Activated CD4-positive, alpha-beta T cell treated with anti-CD3 and anti-CD28 coated beads for 24 hours (primary cell): ENCODE measurements around the gene HOXC10.

Source experiments
- DNase-seq, 2 donors: peaks; one replicate each; pipeline ENCODE4 v3.0.0-alpha.2; 2020; ENCODE audit warnings: low read depth in 2 of 2

Gene HOXC10

DNA sequence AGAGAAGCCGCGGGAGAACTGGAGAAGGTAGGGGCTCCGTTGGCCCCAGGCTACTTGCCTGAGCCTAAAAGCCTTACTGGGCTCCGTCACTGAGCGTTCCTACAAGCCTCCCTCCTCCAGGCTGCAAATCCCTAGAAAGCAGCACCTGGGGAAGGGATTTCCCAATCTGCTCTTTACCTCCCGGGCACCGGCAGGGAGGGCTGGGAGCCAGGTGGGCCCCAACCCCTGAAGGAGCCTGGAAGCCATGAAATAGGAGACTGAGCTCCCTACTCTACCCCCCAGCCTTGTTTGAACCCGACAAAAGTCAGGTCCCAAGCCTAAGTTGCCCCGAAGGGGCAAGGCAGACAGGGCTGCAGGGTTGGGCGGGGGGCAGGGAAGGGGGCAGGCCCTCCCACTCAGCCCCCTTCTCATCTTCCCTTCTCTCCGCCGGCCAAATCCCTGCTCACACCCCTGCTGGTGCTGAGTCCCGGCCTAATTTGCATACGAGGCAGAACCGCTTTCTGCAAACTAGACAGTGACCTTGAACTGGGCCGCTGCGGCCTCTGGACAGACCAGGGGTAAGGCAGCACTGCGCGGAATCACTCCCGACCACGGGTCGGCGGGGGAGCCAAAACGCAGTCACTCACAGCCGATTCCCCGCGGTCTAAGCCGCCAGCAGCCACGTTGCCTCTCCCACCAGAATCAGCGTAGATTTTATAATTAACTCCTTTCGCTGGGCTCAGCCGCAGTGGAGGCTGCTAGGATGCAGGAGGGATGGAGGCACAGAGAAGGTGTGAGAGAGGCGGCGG is 34.0 kb upstream of the HOXC10 start:
- no peak for DNase-seq

DNA sequence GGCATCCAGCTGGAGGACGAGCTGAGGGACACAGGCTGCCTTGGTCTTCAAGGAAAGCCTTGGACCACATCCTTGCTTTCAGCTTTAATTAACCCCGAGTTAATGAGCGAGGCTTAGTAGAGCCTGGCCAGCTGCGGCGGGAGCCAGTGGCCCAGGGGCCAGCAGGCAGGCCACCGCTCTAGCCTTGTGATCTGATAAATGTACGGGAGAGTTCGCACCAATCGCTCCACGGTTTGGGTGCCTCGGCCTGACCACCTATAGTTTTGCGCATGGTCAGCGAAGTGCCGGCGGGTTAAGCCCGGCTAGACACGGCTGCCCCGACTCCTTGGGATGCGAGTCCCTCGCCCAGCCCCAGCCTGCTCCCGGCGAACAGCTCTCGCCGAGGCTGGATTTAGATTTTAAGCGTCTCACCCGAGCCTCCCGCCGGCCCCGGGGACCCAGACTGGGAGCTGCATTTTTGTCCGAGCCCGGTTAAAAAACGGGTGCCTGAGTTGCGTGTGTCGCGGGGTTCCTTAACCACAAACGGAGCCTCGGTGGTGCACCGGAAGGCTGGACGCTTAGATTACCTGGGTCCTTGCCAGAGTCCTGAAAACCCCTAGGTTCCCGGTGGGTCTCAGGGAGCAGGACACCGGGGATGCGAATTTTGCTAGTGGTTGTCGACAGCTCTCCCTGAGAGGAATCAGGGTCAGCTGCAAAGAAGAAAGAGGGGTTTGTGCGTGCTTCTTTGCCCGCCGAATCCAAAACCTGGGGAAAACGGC is 33.2 kb upstream of the HOXC10 start:
- no peak for DNase-seq

DNA sequence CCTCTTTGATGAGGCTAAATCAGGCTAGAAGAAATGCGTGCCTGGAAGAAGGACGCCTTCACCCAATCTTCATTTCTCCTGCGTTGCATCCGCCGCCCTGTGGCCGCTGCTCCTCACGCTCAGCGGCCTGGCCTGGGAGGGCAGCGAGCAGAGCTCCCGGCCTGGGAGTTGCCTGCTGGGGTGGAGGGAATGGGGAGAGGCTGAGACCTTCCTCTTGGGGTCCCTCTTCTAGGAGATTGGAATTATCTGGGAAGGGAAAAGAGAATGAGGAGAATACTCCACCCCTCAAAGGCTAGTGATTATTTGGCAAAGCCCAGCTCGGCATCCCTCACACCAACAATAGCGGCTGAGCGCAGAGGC is 32.6 kb upstream of the HOXC10 start:
- no peak for DNase-seq

DNA sequence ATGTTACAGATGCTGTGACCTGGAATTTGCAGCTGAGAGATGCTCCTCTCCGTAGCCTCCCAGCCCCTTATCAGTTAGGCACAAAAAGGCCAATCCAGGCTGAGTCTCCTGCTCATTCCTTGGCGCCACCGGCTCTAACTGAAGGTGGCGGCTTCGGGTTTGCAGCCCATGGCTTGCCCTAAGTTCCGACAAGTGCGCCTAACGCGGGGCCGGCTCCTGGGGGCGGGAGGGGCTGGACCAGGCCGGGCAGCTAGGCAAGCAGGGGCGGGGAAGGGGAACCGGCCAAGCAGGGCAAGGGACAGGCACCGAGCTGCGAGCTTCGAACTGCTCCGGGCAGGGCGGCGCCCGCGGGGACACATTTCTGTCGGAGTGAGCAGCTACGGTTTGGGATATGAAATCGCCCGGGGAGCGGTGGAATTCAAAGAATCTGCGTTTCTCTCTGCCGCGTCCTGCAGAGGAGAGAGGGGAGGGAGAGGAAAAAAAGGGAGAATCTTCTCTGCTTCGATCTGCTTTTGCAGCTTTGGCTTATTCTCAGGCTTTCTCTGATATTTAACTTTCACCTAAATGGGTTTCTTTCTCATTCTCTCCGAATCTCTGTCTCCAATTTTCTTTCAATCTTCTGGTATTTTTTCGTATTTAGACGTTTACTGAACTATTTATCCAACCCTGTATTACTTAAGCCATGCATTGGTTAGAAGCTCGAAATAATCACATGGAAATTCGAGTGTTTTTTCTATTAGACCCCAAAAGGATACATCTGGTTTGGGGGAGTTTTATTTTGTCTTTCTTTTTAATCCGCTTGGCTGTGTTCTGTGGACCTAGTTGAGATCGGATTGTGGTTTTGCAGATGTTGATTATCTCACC is 31.8 kb upstream of the HOXC10 start:
- DNase-seq: no peak

DNA sequence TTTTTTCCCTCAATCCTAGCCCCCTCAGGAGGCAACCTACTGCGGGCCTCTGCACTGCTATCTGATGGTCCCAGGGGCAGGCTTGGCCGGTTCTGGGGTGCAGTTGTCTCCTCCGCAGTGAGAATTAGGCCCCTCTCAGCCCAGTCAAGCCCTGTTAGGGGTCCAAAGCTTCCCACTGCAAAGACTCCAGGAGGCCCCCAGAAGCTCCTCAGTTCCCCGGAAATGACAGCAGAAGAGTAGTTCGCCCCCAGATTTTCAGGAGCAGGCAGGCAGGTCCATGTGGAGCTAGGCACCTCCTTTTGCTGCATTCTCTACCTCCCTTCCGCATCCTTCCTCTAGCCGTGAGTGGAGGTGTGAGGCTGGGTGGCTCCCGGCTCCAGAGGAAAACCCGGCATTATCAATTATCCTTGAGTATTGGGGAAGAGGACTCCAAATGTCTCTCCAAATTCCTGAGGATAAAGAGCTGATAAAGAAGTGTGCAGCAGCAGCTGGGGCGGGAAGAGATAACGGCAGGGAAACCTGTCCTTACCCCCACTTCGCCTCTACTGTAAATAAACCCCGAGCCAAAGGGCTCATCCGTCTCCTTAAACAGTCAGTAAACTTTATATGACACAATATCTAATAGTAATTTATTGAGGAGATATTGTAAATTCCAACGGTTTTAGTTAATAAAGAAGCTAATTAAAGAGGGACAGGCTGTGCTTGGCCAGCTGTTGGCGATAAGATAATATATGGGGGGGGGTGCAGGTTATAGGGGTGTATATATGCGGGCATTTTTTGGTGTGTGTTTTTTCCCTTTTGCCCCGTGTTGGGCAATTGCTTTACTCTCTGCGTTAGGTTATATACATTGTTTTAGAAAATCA is 30.9 kb upstream of the HOXC10 start:
- DNase-seq: no peak

DNA sequence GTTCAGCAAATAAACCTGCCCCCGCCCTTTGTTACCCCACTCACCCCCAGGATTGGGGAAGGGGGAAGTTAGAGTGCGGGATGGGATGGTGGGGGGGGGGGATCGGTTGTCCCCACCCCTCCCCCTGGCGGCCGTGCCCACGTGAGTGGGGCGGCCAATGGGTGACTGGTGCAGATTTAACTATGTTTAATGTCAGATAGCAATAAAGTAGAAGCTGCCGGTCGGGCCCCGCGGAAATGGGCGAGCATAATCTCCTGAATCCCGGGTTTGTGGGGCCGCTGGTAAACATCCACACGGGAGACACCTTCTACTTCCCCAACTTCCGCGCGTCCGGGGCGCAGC is 30.3 kb upstream of the HOXC10 start, which contains the start of gene HOXC12:
TSS of gene HOXC12 (plus strand) at position 210 of the 342 bp plus-strand sequence. CDS start at position 237, 27 bp downstream.
- no peak for DNase-seq

DNA sequence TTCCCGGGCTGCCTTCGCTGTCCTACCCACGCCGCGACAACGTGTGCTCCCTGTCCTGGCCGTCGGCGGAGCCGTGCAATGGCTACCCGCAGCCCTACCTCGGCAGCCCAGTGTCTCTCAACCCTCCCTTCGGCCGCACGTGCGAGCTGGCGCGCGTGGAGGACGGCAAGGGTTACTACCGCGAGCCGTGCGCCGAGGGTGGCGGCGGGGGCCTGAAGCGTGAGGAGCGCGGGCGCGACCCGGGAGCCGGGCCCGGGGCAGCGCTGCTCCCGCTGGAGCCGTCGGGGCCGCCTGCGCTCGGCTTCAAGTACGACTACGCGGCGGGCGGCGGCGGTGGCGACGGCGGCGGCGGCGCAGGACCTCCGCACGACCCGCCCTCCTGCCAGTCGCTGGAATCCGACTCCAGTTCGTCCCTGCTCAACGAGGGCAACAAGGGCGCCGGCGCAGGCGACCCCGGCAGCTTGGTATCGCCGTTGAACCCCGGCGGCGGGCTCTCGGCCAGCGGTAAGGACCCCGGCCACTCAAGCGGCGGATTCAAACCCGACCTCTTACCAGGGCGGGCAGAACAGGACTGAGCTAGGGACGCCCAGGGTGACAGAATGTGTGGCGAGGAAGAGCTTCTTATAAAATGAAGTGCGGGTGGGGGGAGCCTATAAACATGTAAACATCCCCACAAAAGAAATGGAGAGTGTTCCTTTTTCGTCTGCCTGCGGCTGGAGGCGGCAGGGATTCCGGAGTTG is 29.7 kb upstream of the HOXC10 start:
- no peak for DNase-seq

DNA sequence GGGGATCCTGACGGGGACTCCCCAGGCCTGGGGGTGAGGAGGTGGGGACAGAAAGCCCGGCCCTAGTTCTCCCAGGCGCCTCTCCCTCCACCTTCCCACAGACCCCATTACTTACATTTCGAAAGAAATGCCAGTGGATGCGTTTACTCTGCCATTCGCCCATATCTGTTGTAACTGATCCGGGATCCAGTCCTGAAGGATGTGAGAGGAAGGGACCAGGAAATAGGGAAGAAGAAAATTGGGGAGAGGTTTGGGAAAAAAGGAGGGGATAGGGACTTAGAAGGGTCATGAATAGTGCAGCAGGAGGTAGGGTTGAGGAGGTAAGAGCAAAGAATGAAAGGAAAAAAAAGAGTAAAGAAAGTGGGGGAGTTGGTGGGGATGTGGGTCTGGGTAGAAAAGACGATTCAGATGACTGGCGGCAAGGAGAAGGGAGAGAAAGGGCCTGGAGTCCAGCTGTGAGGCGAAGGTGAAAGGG is 29.1 kb upstream of the HOXC10 start:
- no peak for DNase-seq

DNA sequence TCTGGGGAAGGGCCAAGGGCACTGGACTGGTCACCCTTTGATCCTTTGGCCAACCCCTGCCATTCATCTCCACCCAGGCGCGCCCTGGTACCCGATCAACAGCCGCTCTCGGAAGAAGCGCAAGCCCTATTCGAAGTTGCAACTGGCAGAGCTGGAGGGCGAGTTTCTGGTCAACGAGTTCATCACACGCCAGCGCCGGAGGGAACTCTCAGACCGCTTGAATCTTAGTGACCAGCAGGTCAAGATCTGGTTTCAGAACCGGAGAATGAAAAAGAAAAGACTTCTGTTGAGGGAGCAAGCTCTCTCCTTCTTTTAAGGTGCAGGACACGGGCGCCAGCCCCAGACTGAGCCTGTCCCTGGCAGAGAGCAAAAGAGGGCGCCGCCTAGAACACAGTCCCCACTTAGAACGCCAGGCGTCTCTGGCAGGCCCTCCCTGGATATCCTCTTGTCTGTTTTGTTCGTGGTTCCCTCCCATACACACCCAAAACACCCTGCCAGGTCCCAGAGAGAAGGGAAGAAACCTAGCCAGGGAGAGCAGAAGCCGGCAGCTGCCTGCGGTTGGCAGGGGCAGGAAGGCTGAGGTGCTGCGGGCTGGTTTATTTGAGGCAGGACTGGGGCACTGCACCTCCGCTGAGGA is 28.6 kb upstream of the HOXC10 start:
- no peak for DNase-seq

DNA sequence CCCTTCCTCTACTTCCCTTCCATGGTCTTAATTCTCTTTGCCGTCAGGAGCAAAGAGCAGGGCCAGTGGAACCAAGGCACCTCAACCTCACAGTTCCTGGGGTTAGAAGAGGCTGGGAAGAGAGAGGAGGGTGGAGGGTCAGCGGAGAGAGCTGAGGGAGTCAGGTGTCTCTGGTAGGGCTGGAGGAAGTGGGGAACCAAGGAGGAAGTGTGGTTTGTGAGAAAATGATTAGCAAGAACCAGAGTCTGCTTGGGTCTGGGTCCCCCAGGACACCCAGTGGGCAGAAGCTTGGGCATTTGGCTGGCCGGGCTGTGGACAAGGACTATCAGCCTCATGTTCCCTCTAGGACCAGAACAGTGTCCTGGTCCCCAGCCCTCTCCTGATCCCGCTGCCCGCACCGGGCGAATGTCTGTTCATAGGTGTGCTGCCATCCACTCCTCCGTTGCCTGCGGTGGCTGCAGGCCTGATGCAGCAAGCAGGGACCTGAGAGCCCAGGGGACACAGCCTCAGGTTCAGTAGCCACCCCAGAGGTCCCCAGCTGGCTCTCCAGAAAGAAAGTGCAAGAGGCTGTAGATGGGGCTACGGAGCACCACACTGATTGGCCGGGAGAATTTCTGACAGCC is 27.9 kb upstream of the HOXC10 start:
- no peak for DNase-seq

DNA sequence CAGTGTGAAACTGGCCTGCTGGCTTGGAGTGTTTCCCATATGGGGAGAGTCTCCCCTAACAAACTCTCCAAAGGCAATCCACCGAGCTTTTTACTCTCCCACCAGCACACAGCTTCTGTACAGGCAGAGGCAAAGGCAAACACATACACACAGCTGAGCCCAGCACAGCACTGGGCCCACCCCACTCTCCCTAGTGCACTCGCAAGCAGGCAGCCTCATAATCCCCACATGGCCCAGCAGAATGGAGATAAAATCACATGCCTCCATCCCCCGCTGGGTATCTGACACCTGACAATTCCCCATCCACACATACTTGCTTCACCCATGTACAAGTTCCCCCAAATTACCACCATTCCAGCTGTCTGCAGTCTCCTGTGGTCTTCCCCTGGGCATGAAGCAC is 26.8 kb upstream of the HOXC10 start:
- DNase-seq: no peak

DNA sequence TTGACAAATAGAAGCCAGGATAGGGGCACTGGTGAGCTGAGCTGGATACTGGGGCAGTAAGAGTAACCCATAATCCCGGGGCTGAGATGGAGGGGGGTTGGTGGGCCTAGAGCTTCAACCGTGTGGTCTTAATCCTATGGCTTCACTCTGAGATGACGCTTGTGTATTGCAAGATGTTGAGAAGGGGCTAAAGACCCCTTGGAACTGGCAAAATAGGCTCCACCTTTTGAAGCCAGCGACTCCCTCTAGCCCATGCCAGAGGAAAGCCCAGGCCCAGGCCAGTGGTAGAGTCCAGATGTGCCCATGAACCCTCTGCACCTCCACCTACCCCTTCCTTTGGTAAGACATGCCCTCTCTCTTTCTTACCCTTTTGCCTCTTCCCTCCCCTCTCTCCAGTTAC is 25.6 kb upstream of the HOXC10 start:
- DNase-seq: no peak

DNA sequence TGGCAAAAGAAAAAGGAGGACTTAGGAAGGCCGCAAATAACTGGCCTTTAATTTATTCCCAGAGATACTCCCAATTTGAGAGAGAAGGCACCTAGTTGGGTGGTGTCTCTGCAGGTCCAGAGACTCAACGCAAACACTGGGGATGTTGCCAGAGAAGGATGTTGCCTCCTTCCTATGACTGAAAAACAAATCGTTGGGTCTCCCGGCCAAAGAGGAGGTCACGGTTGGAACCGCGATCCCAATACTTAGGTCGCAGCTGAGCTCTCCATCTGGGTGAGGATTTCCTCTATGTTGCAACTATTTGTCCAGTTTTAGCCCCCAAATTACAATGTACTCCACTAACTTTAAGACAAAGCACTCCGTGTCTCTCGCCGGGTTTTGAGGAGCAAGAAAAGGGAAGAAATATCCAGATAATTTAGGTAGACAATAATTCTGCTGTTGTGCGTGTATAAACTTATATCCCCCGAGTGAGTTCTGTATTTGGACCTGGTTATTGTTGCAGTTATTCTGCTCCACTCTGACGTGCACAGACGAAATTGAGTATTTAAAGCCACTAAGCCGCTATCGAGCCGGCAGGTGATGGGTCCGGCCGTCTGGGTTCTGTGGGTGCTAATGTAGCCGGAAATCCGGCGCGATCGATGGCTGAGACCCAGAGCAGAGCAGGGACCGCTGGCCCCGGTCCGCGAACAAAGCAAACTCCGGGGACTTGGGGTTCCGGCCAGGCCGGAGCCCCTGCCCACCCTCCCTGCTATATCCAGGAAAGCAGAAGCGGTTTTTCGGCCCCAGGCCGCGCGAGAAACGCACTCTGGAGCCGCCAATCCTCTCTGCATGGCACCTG is 24.5 kb upstream of the HOXC10 start:
- DNase-seq: no peak

DNA sequence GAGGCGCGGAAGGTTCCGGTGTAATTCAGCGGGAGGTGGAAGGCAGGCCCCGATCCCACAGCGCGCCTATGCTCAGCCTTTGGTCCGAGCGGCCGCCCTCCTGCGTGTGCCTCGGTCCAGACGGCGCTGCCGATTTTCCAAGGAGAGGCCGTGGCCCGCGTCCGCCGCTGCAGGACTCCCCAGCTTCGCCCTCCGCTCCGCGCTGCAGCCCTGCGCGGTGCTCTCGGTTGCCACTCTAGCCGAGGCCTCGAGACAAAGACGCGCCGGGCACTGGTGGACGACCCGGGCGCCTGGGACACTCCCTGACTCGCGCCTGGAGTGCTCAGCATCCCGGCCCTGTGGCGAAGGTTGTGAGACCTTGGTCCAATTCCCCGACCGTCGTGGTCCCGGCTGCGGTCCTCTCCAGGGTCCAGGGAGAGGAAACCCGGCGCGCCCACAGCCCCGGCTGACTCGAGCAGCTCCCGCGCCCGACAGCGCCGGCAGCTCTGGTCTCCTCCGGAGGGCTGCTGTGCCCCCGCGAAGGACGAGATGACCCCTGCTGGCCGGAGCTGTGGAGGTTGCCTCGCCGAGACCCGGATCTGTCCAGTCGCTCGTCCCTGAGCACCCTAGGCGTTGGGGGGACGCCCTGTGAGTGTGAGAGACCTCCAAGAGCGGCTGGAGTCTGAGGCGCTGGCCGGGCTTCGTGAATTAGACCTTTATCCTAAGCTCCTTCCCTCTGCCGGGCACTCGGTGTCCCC is 23.8 kb upstream of the HOXC10 start:
- no peak for DNase-seq

DNA sequence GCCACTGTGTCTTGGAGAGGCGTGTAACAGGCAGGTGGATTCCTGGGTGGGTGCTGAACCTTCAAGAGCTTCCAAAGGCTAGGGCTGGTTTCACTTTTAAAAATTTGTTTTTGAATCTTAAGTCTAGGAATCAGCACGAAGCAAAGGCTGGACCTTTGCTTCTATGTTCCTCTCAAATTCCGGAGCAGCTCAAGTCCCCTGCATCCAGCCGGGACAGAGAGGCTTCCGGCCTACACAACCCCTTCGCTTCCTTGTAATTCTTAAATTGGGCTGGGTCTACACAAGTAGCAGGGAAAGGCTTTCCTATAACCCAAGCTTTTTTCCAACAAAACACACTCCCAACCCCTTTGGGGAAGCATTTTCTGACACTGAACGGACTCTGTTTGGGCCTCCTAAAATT is 21.9 kb upstream of the HOXC10 start:
- DNase-seq: no peak

DNA sequence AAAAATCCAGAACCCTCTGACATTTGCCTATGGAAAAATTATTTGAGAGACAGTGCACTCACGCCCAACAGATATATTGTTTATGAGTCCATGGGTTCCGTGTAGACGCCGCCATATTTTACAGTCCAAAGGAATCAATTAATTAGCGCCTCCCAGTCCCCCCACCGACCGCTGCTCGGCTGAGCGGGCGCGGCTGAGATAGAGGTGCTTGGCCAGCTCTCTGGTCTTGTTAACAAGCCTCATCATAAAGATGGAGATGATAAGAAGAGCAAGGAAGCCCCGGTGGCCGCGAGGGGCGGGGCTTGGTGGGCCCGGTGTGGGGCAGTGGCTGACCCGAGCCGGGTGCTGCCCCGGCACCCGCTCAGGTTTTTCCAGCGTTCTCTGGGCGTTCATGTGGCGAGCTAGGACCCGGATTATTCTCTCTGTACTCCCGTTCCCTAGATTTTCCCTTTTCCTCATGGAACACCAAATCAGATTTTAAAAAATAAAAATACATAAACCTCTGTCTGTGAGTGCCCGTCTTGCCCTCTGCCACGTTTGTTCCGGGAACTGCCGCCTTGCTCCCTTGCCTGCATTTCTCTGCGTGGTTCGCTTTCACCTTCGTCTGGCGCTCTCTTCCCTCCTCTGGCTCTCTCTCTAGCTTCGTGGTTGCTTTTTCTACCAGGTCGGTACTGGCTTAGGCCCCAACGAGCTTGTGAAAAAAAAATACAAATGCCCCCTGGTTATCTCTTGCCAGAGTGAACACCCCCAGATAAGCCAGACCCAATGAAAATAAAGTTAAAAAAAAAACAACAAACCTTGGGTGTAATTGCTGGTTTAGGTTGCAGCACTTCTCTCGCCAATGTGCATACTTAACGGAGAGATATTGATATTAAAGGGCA is 21.3 kb upstream of the HOXC10 start:
- no peak for DNase-seq

DNA sequence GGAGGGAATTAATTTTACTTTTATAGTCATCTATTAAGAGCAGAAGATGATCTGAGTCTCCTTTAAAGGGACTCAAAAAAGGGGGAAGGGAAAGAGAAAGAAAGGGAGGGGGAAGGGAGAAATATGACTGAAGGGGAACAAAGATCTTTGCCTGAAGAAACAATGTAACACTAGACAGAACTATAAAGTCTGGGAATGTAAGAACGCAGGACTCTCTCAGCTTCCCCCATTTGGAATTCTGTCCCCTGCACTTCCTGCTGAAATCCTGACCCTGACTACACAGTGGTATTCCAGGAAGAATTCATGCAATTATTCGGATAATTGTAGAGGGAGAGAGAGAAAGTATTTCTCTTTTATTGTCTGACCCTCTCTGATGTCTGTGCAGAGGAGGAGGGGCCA is 20.6 kb upstream of the HOXC10 start:
- DNase-seq: no peak
